Activated CD8-positive, alpha-beta memory T cell treated with anti-CD3 and anti-CD28 coated beads, Interleukin-2, amount 50 U/mL, for 24 hours (primary cell): ENCODE data around the gene TBC1D14.

Experiments
- DNase-seq: peaks from one replicate; pipeline ENCODE4 v3.0.0-alpha.2; 2020; ENCODE audit errors: extremely low read depth

TBC1D14 gene

GRCh38 chr4:7021930-7022664, 112.5 kb downstream of the TBC1D14 start:
- no peak for DNase-seq

- no peak for DNase-seq
Observed at GRCh38 chr4:7023486-7023885, 113.9 kb downstream of the TBC1D14 start.

- DNase-seq: no peak
Observed at GRCh38 chr4:7023901-7024300, 114.3 kb downstream of the TBC1D14 start.

GRCh38 chr4:7024336-7024890, 114.8 kb downstream of the TBC1D14 start:
- no peak for DNase-seq

GRCh38 chr4:7025040-7025602, 115.5 kb downstream of the TBC1D14 start:
- no peak for DNase-seq

GRCh38 chr4:7026107-7026506, 116.5 kb downstream of the TBC1D14 start:
- DNase-seq: no peak

GRCh38 chr4:7027284-7027683, 117.7 kb downstream of the TBC1D14 start:
- DNase-seq: no peak

- DNase-seq: no peak
Observed at GRCh38 chr4:7027913-7028312, 118.3 kb downstream of the TBC1D14 start.

GRCh38 chr4:7029212-7029611, 119.6 kb downstream of the TBC1D14 start:
- DNase-seq: no peak

GRCh38 chr4:7029921-7030320, 120.3 kb downstream of the TBC1D14 start:
- no peak for DNase-seq

GRCh38 chr4:7030856-7031255, 121.2 kb downstream of the TBC1D14 start:
- DNase-seq: no peak

GRCh38 chr4:7031558-7032449, 122.2 kb downstream of the TBC1D14 start:
- DNase-seq: no peak

- no peak for DNase-seq
Observed at GRCh38 chr4:7032596-7032995, 123.0 kb downstream of the TBC1D14 start.

- no peak for DNase-seq
Observed at GRCh38 chr4:7034262-7035081, 124.8 kb downstream of the TBC1D14 start.

GRCh38 chr4:7037425-7037824, 127.8 kb downstream of the TBC1D14 start:
- no peak for DNase-seq

- DNase-seq: no peak
Observed at GRCh38 chr4:7040765-7041164, 131.1 kb downstream of the TBC1D14 start.

- DNase-seq: no peak
Observed at GRCh38 chr4:7041246-7041645, 131.6 kb downstream of the TBC1D14 start.

- DNase-seq: no peak
Observed at GRCh38 chr4:7041801-7042502, 132.3 kb downstream of the TBC1D14 start.

GRCh38 chr4:7042503-7043283, 133.1 kb downstream of the TBC1D14 start:
- DNase-seq: peak; percentile 68
